MCF 10A (cell line): ENCODE data around the gene MEGF8. TPM values are rescaled to one million over a fixed set of nuclear protein-coding genes. Genes with fewer than 3 reads are reported as not detected.
A peak's percentile ranks its signal among the peaks of the same experiment; 100 is the strongest.

Source experiments
- BruUV-seq: library from RNA; stranded (reverse); fragments of 400-500 nt; replicated peaks from 2 replicates; lab custom pipeline; 2021; lab: Mats Ljungman, UMichigan
- CTCF ChIA-PET: fragments of 300-600 bp; sonication (Branson Sonifier 250); formaldehyde crosslinking; extraction: SDS; loops from one replicate; lab custom pipeline; 2021; ENCODE audit warnings: antibody characterized with exemption, inconsistent platforms; lab: Yijun Ruan, JAX
- POLR2A ChIA-PET: fragments of 300-600, 350-650 bp; sonication (Branson Sonifier 250); formaldehyde crosslinking; extraction: SDS; loops from one replicate; lab custom pipeline; 2020; ENCODE audit warnings: antibody characterized with exemption, inconsistent platforms; lab: Yijun Ruan, JAX
- DNase-seq: peaks from one replicate; pipeline ENCODE4 v3.0.0-alpha.2; 2018; ENCODE audit not compliant: unreplicated experiment
- H3K27ac Mint-ChIP-seq: one replicate; pipeline ENCODE4 v1.8.0; 2022; ENCODE audit warnings: mild to moderate bottlenecking, low read depth, mixed read lengths; ENCODE audit not compliant: unreplicated experiment
- H3K27me3 Mint-ChIP-seq: one replicate; pipeline ENCODE4 v1.8.0; 2022; ENCODE audit warnings: mixed read lengths; ENCODE audit not compliant: insufficient read depth, unreplicated experiment
- H3K36me3 Mint-ChIP-seq: one replicate; pipeline ENCODE4 v1.8.0; 2022; ENCODE audit warnings: mild to moderate bottlenecking, moderate library complexity, mixed read lengths; ENCODE audit not compliant: insufficient read depth, unreplicated experiment
- H3K4me1 Mint-ChIP-seq: one replicate; pipeline ENCODE4 v1.8.0; 2022; ENCODE audit warnings: mixed read lengths; ENCODE audit not compliant: insufficient read depth, unreplicated experiment
- H3K4me3 Mint-ChIP-seq: one replicate; pipeline ENCODE4 v1.8.0; 2022; ENCODE audit warnings: mild to moderate bottlenecking, moderate library complexity, mixed read lengths; ENCODE audit not compliant: unreplicated experiment
- H3K9me3 Mint-ChIP-seq: one replicate; pipeline ENCODE4 v1.8.0; 2022; ENCODE audit warnings: mixed read lengths; ENCODE audit not compliant: unreplicated experiment
- CTCF ChIP-seq: fragments of 200-600 bp; IDR thresholded peaks from one replicate; pipeline ENCODE4 v1.8.0; 2022; ENCODE audit warnings: antibody characterized with exemption, mild to moderate bottlenecking; ENCODE audit not compliant: unreplicated experiment
- intact Hi-C: fragments of 100-400 bp; cut with micrococcal nuclease; formaldehyde crosslinking; loops from 2 replicates; pipeline ENCODE4 v1.14.1; 2022
- total RNA-seq: library from RNA; stranded (reverse); gene quantifications from 2 replicates; pipeline ENCODE4 v1.2.3, GENCODE V29; 2022

The MEGF8 gene
- total RNA-seq, 1 experiment from 2014 or later: 13.0 TPM

- Mint-ChIP-seq H3K27ac (peak overlapping the region; percentile 57), H3K9me3 (no peaks in the 10 kb centered on the region), H3K4me1 (peaks cover 15% of the 10 kb centered on the region), H3K36me3 (peaks cover 6% of the 10 kb centered on the region), H3K27me3 (no peaks in the 10 kb centered on the region), H3K4me3 (peak overlapping the region; percentile 90)
- ChIA-PET POLR2A (interaction anchor here (1.0 to 2.3 kb wide), 6 partner anchors 10 to 60 kb away, joined by 3 to 10 read pairs (median 6); partner anchors contain the start of gene GSK3A), CTCF (interaction anchor here (0.6 to 1.2 kb wide), 4 partner anchors 8 to 1791 kb away, joined by 3 to 5 read pairs (median 4); no protein-coding TSS in a partner anchor)
- no TSS peak for BruUV-seq
- intact Hi-C loops: no loop called here
- no peak for DNase-seq
- TF ChIP-seq CTCF: no peak
These were observed 22.4 kb upstream of the MEGF8 start for GRCh38 chr19:42303101-42303464.

GRCh38 chr19:42303876-42304275 is 21.6 kb upstream of the MEGF8 start:
- DNase-seq: no peak
- Mint-ChIP-seq H3K4me1 (peaks cover 17% of the 10 kb centered on the region), H3K36me3 (peaks cover 6% of the 10 kb centered on the region), H3K4me3 (no peak overlapping the region), H3K9me3 (no peaks in the 10 kb centered on the region), H3K27me3 (no peaks in the 10 kb centered on the region), H3K27ac (no peak overlapping the region)
- TF ChIP-seq CTCF: no peak
- ChIA-PET POLR2A (interaction anchor here (1.0 to 1.1 kb wide), 2 partner anchors 10 to 33 kb away, joined by 3 to 5 read pairs; no protein-coding TSS in a partner anchor), CTCF (interaction anchor here (0.6 to 1.2 kb wide), 7 partner anchors 9 to 446 kb away, joined by 3 to 5 read pairs (median 3); no protein-coding TSS in a partner anchor)
- intact Hi-C loops: no loop called here
- BruUV-seq: no TSS peak

- CTCF ChIA-PET: interaction anchor here (2.1 kb wide), 1 partner anchor 10 kb away, joined by 11 read pairs; no protein-coding TSS in a partner anchor
- POLR2A ChIA-PET: no interaction called here
- H3K27me3 Mint-ChIP-seq: no peaks in the 10 kb centered on the region
- DNase-seq: no peak
- H3K4me3 Mint-ChIP-seq: no peak overlapping the region
- H3K36me3 Mint-ChIP-seq: peaks cover 6% of the 10 kb centered on the region
- H3K4me1 Mint-ChIP-seq: peaks cover 17% of the 10 kb centered on the region
- no peak for TF ChIP-seq CTCF
- no TSS peak for BruUV-seq
- H3K9me3 Mint-ChIP-seq: no peaks in the 10 kb centered on the region
- intact Hi-C loops: no loop called here
- H3K27ac Mint-ChIP-seq: no peak overlapping the region
These were observed 18.8 kb upstream of the MEGF8 start for GRCh38 chr19:42306646-42307045.

- H3K27ac Mint-ChIP-seq: no peak overlapping the region
- no peak for TF ChIP-seq CTCF
These were observed 15.7 kb upstream of the MEGF8 start for GRCh38 chr19:42309686-42310085.

More at GRCh38 chr19:42309686-42310085, 15.7 kb upstream of the MEGF8 start:
- H3K36me3 Mint-ChIP-seq: peaks cover 1% of the 10 kb centered on the region
- intact Hi-C loops: no loop called here
- H3K27me3 Mint-ChIP-seq: peaks cover 13% of the 10 kb centered on the region
- no peaks in the 10 kb centered on the region for H3K9me3 Mint-ChIP-seq
- no peak overlapping the region for H3K4me3 Mint-ChIP-seq
- no TSS peak for BruUV-seq
- POLR2A ChIA-PET: no interaction called here
- peaks cover 11% of the 10 kb centered on the region for H3K4me1 Mint-ChIP-seq
- DNase-seq: no peak
- CTCF ChIA-PET: no interaction called here
